HepG2 (cell line): Measurements from ENCODE around the gene ERLIN1. TPM values are rescaled to one million over a fixed set of nuclear protein-coding genes. Genes with fewer than 3 reads are reported as not detected.

ENCODE experiments used
- HDAC1 ChIP-seq: sonication (generic); formaldehyde crosslinking; IDR thresholded peaks from 2 replicates; pipeline ENCODE4 v1.5.1; 2020; ENCODE audit warnings: mild to moderate bottlenecking, missing genetic modification reagents
- RORA ChIP-seq: sonication (generic); formaldehyde crosslinking; IDR thresholded peaks from 2 replicates; pipeline ENCODE4 v1.5.0; 2020; ENCODE audit warnings: mild to moderate bottlenecking, missing genetic modification reagents, moderate library complexity
- THAP8 ChIP-seq: sonication (generic); formaldehyde crosslinking; IDR thresholded peaks from 2 replicates; pipeline ENCODE4 v1.5.1; 2020; ENCODE audit warnings: missing genetic modification reagents, mild to moderate bottlenecking, borderline replicate concordance
- ZNF329 ChIP-seq: sonication (generic); formaldehyde crosslinking; IDR thresholded peaks from 2 replicates; pipeline ENCODE4 v1.9.0; 2021; ENCODE audit warnings: low read depth, mild to moderate bottlenecking, missing genetic modification reagents
- ZNF615 ChIP-seq: sonication (generic); formaldehyde crosslinking; IDR thresholded peaks from 2 replicates; pipeline ENCODE4 v1.5.0; 2020; ENCODE audit warnings: mild to moderate bottlenecking, missing genetic modification reagents, borderline replicate concordance
- ZNF766 ChIP-seq: sonication (generic); formaldehyde crosslinking; IDR thresholded peaks from 2 replicates; pipeline ENCODE4 v1.5.0; 2020; ENCODE audit warnings: missing genetic modification reagents, borderline replicate concordance
- ZNF772 ChIP-seq: sonication (generic); formaldehyde crosslinking; IDR thresholded peaks from 2 replicates; pipeline ENCODE4 v1.5.0; 2020; ENCODE audit warnings: mild to moderate bottlenecking, missing genetic modification reagents
- polyA plus RNA-seq, 8 experiments: library from polyadenylated mRNA; depleted of rRNA in 3 of 8; stranded (reverse) in 7 of 8; unstranded in 1 of 8; fragments of >200 nt; fragmentation: Illumina TruSeq in 4 of 8; extraction: Trizol in 4 of 8; gene quantifications; 2 replicates each; pipeline versions ENCODE4 v1.2.1 to v1.2.3, GENCODE V29; 2011 to 2016; ENCODE audit warnings: low read depth in 4 of 8, missing spikeins in 1 of 8, mixed read lengths in 1 of 8; ENCODE audit not compliant: insufficient read depth in 1 of 8
- total RNA-seq, 5 experiments: library from RNA; depleted of rRNA; stranded (reverse); fragments of >200 nt; fragmentation: Illumina TruSeq; extraction: Trizol; gene quantifications; 2 replicates each; pipeline ENCODE4 v1.2.3, GENCODE V29; 2016; ENCODE audit warnings: low read depth in 1 of 5
- TF ChIP-seq, protein P1 (sequence below): sonication (generic); formaldehyde crosslinking; IDR thresholded peaks from 2 replicates; pipeline ENCODE4 v1.4.0; 2020; ENCODE audit warnings: missing genetic modification reagents, borderline replicate concordance
- TF ChIP-seq, protein P2 (sequence below): sonication (generic); formaldehyde crosslinking; IDR thresholded peaks from 2 replicates; pipeline ENCODE4 v1.5.0; 2020; ENCODE audit warnings: mild to moderate bottlenecking, missing genetic modification reagents
- TF ChIP-seq, protein P3 (sequence below): sonication (generic); formaldehyde crosslinking; conservative IDR thresholded peaks from 2 replicates; pipeline ENCODE4 v1.4.0; 2020; ENCODE audit warnings: missing genetic modification reagents
- TF ChIP-seq, protein P4 (sequence below): sonication (generic); formaldehyde crosslinking; IDR thresholded peaks from 2 replicates; pipeline ENCODE4 v1.8.1; 2022; ENCODE audit warnings: low read depth, mild to moderate bottlenecking, missing genetic modification reagents

ERLIN1 gene
- total and polyA plus RNA-seq, 2 of the 13 experiments (the other 11 are each of a cell fraction or from before 2014, with no cell fraction given) = 56.8 to 69.3 TPM

DNA sequence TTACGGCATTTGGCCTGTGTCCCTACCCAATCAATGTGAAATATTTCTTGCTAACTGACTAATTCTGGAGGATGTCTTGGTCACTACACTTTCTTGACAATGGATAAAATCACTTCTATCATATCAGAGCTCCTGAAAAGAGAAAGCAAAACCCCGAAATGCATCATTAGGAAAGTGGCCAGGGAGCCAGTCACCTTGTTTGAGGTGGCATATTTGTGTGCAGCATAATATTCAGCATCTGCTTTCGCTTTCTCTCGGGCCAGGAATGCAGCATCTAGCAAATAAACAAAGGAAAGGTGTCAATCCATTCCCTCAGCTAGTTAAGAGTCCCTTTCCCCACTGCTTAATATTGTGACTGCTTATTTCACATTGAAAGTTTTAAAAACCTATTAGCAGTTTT is 31.2 kb downstream of the ERLIN1 start (continued):
- TF ChIP-seq, protein P1, sequence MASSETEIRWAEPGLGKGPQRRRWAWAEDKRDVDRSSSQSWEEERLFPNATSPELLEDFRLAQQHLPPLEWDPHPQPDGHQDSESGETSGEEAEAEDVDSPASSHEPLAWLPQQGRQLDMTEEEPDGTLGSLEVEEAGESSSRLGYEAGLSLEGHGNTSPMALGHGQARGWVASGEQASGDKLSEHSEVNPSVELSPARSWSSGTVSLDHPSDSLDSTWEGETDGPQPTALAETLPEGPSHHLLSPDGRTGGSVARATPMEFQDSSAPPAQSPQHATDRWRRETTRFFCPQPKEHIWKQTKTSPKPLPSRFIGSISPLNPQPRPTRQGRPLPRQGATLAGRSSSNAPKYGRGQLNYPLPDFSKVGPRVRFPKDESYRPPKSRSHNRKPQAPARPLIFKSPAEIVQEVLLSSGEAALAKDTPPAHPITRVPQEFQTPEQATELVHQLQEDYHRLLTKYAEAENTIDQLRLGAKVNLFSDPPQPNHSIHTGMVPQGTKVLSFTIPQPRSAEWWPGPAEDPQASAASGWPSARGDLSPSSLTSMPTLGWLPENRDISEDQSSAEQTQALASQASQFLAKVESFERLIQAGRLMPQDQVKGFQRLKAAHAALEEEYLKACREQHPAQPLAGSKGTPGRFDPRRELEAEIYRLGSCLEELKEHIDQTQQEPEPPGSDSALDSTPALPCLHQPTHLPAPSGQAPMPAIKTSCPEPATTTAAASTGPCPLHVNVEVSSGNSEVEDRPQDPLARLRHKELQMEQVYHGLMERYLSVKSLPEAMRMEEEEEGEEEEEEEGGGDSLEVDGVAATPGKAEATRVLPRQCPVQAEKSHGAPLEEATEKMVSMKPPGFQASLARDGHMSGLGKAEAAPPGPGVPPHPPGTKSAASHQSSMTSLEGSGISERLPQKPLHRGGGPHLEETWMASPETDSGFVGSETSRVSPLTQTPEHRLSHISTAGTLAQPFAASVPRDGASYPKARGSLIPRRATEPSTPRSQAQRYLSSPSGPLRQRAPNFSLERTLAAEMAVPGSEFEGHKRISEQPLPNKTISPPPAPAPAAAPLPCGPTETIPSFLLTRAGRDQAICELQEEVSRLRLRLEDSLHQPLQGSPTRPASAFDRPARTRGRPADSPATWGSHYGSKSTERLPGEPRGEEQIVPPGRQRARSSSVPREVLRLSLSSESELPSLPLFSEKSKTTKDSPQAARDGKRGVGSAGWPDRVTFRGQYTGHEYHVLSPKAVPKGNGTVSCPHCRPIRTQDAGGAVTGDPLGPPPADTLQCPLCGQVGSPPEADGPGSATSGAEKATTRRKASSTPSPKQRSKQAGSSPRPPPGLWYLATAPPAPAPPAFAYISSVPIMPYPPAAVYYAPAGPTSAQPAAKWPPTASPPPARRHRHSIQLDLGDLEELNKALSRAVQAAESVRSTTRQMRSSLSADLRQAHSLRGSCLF (CRISPR knock-in tag) = no peak
- TF ChIP-seq, protein P2, sequence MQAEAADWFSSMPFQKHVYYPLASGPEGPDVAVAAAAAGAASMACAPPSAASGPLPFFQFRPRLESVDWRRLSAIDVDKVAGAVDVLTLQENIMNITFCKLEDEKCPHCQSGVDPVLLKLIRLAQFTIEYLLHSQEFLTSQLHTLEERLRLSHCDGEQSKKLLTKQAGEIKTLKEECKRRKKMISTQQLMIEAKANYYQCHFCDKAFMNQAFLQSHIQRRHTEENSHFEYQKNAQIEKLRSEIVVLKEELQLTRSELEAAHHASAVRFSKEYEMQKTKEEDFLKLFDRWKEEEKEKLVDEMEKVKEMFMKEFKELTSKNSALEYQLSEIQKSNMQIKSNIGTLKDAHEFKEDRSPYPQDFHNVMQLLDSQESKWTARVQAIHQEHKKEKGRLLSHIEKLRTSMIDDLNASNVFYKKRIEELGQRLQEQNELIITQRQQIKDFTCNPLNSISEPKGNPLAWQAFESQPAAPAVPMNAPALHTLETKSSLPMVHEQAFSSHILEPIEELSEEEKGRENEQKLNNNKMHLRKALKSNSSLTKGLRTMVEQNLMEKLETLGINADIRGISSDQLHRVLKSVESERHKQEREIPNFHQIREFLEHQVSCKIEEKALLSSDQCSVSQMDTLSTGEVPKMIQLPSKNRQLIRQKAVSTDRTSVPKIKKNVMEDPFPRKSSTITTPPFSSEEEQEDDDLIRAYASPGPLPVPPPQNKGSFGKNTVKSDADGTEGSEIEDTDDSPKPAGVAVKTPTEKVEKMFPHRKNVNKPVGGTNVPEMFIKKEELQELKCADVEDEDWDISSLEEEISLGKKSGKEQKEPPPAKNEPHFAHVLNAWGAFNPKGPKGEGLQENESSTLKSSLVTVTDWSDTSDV (CRISPR knock-in tag) = no peak
- TF ChIP-seq, protein P3, sequence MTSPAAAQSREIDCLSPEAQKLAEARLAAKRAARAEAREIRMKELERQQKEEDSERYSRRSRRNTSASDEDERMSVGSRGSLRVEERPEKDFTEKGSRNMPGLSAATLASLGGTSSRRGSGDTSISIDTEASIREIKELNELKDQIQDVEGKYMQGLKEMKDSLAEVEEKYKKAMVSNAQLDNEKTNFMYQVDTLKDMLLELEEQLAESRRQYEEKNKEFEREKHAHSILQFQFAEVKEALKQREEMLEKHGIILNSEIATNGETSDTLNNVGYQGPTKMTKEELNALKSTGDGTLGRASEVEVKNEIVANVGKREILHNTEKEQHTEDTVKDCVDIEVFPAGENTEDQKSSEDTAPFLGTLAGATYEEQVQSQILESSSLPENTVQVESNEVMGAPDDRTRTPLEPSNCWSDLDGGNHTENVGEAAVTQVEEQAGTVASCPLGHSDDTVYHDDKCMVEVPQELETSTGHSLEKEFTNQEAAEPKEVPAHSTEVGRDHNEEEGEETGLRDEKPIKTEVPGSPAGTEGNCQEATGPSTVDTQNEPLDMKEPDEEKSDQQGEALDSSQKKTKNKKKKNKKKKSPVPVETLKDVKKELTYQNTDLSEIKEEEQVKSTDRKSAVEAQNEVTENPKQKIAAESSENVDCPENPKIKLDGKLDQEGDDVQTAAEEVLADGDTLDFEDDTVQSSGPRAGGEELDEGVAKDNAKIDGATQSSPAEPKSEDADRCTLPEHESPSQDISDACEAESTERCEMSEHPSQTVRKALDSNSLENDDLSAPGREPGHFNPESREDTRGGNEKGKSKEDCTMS (CRISPR knock-in tag) = no peak
- TF ChIP-seq RORA (CRISPR knock-in tag) = no peak
- no peak for TF ChIP-seq THAP8
- TF ChIP-seq HDAC1 (CRISPR knock-in tag) = no peak
- TF ChIP-seq, protein P4, sequence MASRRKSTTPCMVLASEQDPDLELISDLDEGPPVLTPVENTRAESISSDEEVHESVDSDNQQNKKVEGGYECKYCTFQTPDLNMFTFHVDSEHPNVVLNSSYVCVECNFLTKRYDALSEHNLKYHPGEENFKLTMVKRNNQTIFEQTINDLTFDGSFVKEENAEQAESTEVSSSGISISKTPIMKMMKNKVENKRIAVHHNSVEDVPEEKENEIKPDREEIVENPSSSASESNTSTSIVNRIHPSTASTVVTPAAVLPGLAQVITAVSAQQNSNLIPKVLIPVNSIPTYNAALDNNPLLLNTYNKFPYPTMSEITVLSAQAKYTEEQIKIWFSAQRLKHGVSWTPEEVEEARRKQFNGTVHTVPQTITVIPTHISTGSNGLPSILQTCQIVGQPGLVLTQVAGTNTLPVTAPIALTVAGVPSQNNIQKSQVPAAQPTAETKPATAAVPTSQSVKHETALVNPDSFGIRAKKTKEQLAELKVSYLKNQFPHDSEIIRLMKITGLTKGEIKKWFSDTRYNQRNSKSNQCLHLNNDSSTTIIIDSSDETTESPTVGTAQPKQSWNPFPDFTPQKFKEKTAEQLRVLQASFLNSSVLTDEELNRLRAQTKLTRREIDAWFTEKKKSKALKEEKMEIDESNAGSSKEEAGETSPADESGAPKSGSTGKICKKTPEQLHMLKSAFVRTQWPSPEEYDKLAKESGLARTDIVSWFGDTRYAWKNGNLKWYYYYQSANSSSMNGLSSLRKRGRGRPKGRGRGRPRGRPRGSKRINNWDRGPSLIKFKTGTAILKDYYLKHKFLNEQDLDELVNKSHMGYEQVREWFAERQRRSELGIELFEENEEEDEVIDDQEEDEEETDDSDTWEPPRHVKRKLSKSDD (CRISPR knock-in tag) = no peak
- TF ChIP-seq ZNF766 = no peak
- TF ChIP-seq ZNF772 (CRISPR knock-in tag) = no peak
- no peak for TF ChIP-seq ZNF329 (CRISPR knock-in tag)
- TF ChIP-seq ZNF615 (CRISPR knock-in tag) = no peak
- TF ChIP-seq, all 625 proteins: peak for 0
